HEK293T (cell line): Measurements from ENCODE around the gene STXBP5.

Experiments
- CTCF ChIA-PET: fragments of 350-600 bp; formaldehyde crosslinking; extraction: SDS; loops from one replicate; lab custom pipeline; 2021; ENCODE audit warnings: antibody characterized with exemption, inconsistent platforms; lab: Yijun Ruan, JAX
- POLR2A ChIA-PET: fragments of 350-600 bp; formaldehyde crosslinking; extraction: SDS; loops from one replicate; lab custom pipeline; 2020; ENCODE audit warnings: antibody characterized with exemption, inconsistent platforms; lab: Yijun Ruan, JAX
- DNase-seq: peaks from one replicate; pipeline ENCODE4 v3.0.0; 2012; ENCODE audit warnings: mixed read lengths; ENCODE audit errors: extremely low spot score
- ARNT ChIP-seq: fragments of 450-650 bp; IDR thresholded peaks from 2 replicates; pipeline ENCODE4 v1.6.1; 2017; ENCODE audit warnings: mild to moderate bottlenecking
- BHLHE40 ChIP-seq: fragments of 450-650 bp; IDR thresholded peaks from 2 replicates; pipeline ENCODE4 v1.6.1; 2016; ENCODE audit warnings: mild to moderate bottlenecking, moderate library complexity, borderline replicate concordance
- CTBP1 ChIP-seq: fragments of 450-650 bp; IDR thresholded peaks from 2 replicates; pipeline ENCODE4 v1.6.1; 2016; ENCODE audit warnings: borderline replicate concordance
- ELF4 ChIP-seq: fragments of 450-650 bp; IDR thresholded peaks from 2 replicates; pipeline ENCODE4 v1.6.1; 2017; ENCODE audit warnings: antibody characterized with exemption
- FOXA1 ChIP-seq: fragments of 450-650 bp; IDR thresholded peaks from 2 replicates; pipeline ENCODE4 v1.6.1; 2016; ENCODE audit warnings: mild to moderate bottlenecking
- FOXK2 ChIP-seq: fragments of 450-650 bp; IDR thresholded peaks from 2 replicates; pipeline ENCODE4 v1.6.1; 2016; ENCODE audit warnings: mild to moderate bottlenecking
- FOXM1 ChIP-seq: fragments of 450-650 bp; IDR thresholded peaks from 2 replicates; pipeline ENCODE4 v1.6.1; 2017; ENCODE audit warnings: mild to moderate bottlenecking, borderline replicate concordance
- HDGF ChIP-seq: fragments of 450-650 bp; IDR thresholded peaks from 2 replicates; pipeline ENCODE4 v1.6.1; 2017; ENCODE audit warnings: antibody characterized with exemption, borderline replicate concordance
- L3MBTL2 ChIP-seq: fragments of 450-650 bp; conservative IDR thresholded peaks from 2 replicates; pipeline ENCODE4 v1.6.1; 2016; ENCODE audit warnings: mild to moderate bottlenecking
- LEF1 ChIP-seq: fragments of 450-650 bp; IDR thresholded peaks from 2 replicates; pipeline ENCODE4 v1.6.1; 2017; ENCODE audit warnings: mild to moderate bottlenecking, borderline replicate concordance
- NFRKB ChIP-seq: fragments of 450-650 bp; IDR thresholded peaks from 2 replicates; pipeline ENCODE4 v1.6.1; 2016; ENCODE audit warnings: mild to moderate bottlenecking, moderate library complexity
- SP1 ChIP-seq: fragments of 450-650 bp; IDR thresholded peaks from 2 replicates; pipeline ENCODE4 v1.6.1; 2017
- SUZ12 ChIP-seq: fragments of 450-650 bp; IDR thresholded peaks from 2 replicates; pipeline ENCODE4 v1.6.1; 2016; ENCODE audit warnings: mild to moderate bottlenecking
- TARDBP ChIP-seq: fragments of 450-650 bp; IDR thresholded peaks from 2 replicates; pipeline ENCODE4 v1.6.1; 2016
- ZNF384 ChIP-seq: fragments of 450-650 bp; IDR thresholded peaks from 2 replicates; pipeline ENCODE4 v1.6.1; 2016
- TF ChIP-seq, protein P1 (sequence below): fragments of 450-650 bp; IDR thresholded peaks from 2 replicates; pipeline ENCODE4 v1.6.1; 2016

The STXBP5 gene

DNA sequence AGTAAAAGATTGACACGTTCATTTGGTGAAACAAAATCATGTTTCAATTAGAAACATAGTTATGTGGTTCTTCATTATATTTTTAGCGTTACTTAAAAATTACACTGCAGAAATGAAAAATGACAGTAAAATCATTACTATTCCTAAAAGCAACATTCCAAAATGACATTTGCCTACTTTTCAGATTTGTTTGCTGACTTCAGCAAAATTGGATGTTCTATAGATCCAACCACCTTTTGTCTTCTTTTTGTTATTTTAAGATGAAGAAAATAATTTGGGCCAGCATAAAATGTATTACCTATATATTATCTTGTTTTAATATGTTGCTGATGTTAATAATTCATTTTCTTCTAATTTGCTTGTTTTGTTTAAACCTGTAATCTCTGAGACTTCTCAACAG lies 30.5 kb downstream of the STXBP5 start:
- ChIA-PET POLR2A (no interaction called here), CTCF (no interaction called here)
- DNase-seq, result no peak
- TF ChIP-seq L3MBTL2, result no peak
- no peak for TF ChIP-seq ELF4
- no peak for TF ChIP-seq FOXA1
- no peak for TF ChIP-seq TARDBP
- no peak for TF ChIP-seq BHLHE40
- no peak for TF ChIP-seq NFRKB

DNA sequence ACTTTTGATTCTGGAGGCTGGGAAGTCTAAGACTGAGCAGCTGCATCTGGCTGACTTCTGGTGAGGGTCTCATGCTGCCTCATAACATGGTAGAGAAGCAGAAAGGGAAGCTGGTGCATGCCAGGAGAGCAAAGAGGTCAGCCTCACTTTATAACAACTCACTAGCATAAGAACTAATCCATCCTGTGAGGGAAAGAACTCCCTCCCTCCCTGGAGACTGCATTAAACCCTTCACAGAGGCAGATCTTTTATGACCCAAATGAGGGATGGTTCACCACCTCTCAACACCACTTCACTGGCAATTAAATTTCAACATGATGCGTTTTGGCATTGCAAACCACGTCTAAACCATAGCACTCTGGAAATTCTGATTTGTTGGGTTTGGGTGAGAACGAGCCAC lies 33.9 kb downstream of the STXBP5 start:
- ChIA-PET CTCF (no interaction called here), POLR2A (no interaction called here)
- DNase-seq, result peak; percentile 7
- TF ChIP-seq, protein P1, sequence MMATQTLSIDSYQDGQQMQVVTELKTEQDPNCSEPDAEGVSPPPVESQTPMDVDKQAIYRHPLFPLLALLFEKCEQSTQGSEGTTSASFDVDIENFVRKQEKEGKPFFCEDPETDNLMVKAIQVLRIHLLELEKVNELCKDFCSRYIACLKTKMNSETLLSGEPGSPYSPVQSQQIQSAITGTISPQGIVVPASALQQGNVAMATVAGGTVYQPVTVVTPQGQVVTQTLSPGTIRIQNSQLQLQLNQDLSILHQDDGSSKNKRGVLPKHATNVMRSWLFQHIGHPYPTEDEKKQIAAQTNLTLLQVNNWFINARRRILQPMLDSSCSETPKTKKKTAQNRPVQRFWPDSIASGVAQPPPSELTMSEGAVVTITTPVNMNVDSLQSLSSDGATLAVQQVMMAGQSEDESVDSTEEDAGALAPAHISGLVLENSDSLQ, result no peak
- TF ChIP-seq FOXA1 (no peak), CTBP1 (no peak), NFRKB (no peak), ARNT (no peak), HDGF (no peak), LEF1 (no peak), ELF4 (no peak), BHLHE40 (no peak), ZNF384 (no peak), SP1 (no peak), FOXK2 (no peak), TARDBP (no peak), SUZ12 (no peak)

DNA sequence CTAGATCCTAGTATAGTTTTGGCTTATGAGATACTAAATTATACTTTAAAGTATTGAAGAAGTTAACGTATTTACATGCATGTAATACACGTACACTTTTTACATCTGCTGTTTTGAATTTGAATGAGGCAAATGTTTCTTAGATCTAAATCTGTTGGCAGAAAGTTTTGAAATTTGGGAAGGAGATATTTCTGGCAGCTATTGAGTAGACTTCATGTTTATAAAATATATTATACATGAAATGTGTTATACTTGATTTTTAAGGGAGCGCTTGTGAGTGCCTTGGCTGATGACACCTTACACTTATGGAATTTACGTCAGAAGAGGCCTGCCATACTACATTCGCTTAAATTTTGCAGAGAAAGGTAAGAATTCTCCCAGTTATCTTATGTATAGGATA lies 34.7 kb downstream of the STXBP5 start:
- no peak for TF ChIP-seq HDGF
- no peak for TF ChIP-seq FOXA1
- CTCF ChIA-PET, result no interaction called here
- POLR2A ChIA-PET, result no interaction called here
- no peak for DNase-seq

DNA sequence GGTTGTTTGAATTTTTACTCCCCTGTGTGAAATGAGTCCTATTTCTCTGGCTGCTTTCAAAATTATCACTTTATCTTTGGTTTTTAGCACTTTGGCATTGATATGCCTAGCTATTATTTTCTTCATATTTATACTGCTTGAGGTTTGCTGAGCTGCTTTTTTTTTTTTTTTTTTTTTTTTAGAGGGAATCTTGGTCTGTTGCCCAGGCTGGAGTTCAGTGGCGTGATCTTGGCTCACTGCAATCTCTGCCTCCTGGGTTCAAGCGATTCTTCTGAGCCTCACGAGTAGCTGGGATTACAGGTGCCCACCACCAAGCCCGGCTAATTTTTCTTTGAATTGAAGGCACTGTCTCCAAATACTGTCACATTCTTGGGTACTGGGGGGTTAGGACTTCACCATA lies 40.6 kb downstream of the STXBP5 start:
- DNase-seq, result no peak
- POLR2A ChIA-PET, result no interaction called here
- TF ChIP-seq ELF4, result no peak
- TF ChIP-seq SP1, result no peak
- TF ChIP-seq, protein P1, result no peak
- no peak for TF ChIP-seq BHLHE40
- TF ChIP-seq FOXM1, result no peak
- CTCF ChIA-PET, result no interaction called here

DNA sequence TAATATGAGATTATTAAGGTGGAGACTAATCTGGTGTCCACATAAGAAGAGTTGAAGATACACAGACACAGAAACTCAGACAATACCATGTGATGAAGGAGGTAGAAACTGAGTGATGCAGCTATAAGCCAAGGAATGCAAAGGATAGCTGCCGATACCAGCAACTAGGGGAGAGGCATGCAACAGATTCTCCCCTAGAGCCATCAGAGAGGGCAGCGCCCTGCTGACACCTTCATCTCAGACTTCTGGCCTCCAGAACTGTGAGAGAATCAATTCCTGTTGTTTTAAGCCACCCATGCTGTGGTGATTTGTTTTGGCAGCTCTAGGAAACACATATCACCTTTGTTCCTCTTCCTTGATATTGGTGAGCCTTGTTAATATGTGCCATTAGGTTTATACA lies 41.5 kb downstream of the STXBP5 start:
- ChIA-PET POLR2A (no interaction called here), CTCF (no interaction called here)
- DNase-seq, result no peak
- TF ChIP-seq ARNT (no peak), FOXA1 (no peak), NFRKB (no peak), TARDBP (no peak), FOXK2 (no peak), BHLHE40 (no peak), HDGF (no peak)
- TF ChIP-seq, protein P1, result no peak

DNA sequence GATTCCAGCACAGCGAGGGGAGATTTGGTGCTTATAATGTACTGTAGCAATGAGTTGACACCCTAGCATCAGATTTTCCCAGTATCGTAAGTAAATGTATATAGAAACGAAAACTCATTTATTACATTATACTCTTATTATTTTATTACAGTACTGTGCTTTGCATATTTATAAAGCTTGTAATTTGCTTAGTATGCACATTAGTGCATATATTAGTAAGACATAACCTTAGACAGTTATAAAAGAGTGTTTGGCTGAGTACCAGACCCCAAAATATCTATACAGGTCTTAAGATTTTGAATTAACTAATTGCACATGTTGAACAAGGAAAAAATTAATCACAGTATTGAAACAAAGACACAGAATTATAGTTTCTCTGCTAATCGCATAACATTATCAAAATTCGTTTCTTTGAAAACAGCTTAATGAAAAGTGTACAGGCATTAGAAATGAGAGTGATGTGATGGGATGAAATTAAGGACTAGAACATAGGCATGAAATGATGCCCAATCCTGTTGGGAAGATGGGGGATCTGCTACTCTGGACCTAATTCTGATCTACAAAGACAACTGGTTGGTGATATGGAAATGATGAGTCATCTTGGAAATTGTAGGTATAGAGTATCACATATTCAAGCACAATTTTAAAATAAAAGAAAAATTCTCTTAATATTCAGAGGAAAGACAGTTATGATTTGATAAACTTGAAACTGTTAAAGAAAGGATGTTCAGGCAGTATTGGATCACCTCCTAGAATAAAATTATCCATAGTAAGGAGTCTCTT lies 42.8 kb downstream of the STXBP5 start:
- ChIA-PET CTCF (no interaction called here), POLR2A (no interaction called here)
- DNase-seq, result no peak
- TF ChIP-seq ELF4 (no peak), FOXM1 (no peak)

DNA sequence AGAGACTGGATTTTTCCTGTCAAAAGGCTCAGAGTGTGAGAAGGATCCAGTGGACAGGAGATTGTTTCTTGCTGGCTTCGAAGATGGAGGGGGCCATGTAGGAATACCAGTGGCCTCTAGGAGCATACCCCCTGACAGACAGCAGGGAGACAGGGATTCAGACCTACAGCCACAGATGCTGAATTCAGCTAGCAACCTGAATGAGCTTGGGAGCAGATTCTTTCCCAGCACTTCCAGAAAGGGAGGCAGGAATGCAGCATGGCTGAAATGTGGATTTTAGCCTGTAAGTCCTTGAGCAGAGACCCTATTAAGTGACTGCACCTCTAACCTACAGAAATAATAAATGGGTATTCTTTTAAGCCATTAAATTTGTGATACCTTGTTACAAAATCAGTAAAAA lies 44.6 kb downstream of the STXBP5 start:
- DNase-seq, result no peak
- TF ChIP-seq FOXM1 (no peak), FOXA1 (no peak), FOXK2 (no peak), SUZ12 (no peak), HDGF (no peak), CTBP1 (no peak), BHLHE40 (no peak), ZNF384 (no peak), SP1 (no peak), ELF4 (no peak), LEF1 (no peak), ARNT (no peak), TARDBP (no peak), L3MBTL2 (no peak)
- TF ChIP-seq, protein P1, result no peak
- CTCF ChIA-PET, result no interaction called here
- POLR2A ChIA-PET, result no interaction called here
